ENCODE data around the gene OR2M5.

The OR2M5 gene

GRCh38 chr1:248144513-248145198, at the start of gene OR2M5:
TSS of gene OR2M5 (plus strand) at chr1:248145148. CDS start at chr1:248145148, 0 bp downstream.
- no peak for DNase-seq

DNA sequence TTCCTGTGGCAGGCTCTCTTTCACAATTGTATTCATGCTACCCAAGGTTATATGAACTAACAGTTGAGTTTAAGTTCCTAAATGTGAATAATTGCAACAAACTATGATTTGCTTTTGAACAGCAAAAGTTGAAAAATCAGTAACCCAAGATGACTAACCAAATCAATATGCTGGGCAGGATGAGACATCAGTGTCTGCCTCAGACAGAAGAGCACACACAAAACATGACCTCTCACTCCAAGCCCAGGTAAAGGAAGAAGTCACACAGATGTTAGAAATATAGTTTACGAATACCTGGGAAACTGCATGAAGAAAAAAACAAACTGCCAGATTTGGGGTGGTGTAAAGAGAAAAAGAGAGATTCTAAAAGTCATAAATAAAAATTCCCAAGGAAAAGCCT, 46.4 kb upstream of the OR2M5 start:
- no peak for DNase-seq

DNA sequence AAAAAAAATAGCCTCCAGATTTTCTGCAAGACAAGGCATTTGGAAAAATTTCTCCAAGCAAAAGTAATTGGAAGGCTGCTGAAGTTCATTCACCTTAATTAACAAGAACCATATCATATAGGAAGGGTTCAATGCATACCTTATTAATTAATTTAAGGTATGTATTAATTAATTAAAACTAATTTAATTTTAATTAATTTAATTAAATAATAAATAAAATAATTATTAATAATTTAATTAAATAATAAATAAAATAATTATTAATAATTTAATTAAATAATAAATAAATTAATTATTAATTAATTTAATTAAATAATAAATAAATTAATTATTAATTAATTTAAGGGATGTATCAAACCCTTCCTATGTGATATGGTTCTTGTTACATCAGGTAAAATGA, 42.1 kb upstream of the OR2M5 start:
- DNase-seq: no peak

- no peak for DNase-seq
Measured at GRCh38 chr1:248111157-248111556, 33.8 kb upstream of the OR2M5 start.

DNA sequence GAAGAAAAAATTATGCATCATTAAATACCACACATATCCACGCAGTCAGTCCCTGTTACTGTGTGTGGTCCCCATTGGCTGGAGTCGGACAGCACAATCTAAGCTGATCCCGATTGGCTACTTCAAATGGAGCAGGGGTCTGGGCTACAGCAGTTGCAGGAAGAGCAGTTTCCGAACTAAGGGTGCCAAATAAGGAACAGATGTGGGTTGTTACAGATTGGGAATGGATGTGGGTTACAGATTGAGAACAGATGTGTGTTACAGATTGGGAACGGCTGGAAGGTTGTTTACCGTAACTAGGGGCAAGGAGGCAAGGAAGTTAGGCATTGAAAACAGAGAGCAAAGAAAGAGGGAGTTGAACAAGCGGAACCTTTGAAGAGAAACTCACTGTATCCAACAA, 30.1 kb upstream of the OR2M5 start:
- no peak for DNase-seq

- no peak for DNase-seq
Measured at GRCh38 chr1:248127653-248128052, 17.3 kb upstream of the OR2M5 start.

DNA sequence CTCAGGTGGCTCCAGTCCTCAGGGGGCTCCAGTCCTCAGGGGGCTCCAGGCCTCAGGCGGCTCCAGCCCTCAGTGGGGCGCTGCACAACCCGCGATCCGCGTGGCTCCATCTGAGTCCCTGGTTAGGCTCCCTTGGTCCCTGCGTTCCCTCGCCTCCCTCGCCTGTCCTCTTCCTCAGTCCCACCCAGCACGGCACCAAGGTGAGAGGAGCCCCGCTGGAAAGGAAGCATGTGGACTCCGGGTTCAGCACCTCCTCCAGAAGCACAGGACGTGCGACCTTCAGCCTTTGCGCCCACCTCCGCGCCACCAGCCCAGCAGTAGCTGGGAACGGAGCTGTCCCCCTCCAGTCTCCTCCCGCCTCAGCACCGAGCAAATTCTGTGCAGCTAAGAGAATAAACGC, 8.1 kb upstream of the OR2M5 start:
- DNase-seq: no peak

DNA sequence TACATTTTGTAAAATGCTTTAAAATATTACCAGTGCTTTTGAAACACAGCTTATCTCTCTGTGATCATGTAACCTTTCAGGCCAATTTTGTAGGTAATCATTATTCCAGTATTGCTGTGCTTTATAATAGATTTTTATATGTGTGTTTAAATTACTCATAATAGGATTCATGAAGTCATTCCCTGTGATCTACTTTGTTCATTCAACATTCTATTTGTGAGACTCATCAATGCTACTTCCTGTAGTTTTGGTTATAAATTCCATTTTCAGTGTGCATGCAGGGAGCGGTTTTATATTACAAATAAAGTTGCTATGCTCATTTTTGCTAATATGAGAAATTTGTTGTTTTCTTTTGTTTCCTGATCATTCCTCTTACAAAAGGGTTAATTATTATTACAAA, 4.1 kb upstream of the OR2M5 start:
- DNase-seq: no peak

DNA sequence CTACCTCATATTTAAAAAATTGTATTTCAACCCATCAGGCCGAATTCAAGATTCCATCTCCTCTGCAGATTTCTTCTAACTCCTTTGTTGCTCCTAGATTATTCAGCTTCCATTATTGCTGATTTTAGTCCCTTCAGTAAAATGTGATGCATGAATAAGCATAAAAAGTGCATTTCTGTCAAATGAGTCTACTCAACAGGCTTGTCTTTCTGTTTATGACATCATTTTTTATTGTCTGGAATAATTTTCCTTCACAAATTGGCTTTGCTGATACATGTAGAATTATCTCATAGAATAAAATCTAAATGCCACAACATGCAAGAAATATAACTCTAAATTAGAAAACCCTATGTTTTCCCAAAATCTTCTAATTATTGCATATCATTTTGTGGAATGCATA, 1.6 kb upstream of the OR2M5 start:
- DNase-seq: no peak

DNA sequence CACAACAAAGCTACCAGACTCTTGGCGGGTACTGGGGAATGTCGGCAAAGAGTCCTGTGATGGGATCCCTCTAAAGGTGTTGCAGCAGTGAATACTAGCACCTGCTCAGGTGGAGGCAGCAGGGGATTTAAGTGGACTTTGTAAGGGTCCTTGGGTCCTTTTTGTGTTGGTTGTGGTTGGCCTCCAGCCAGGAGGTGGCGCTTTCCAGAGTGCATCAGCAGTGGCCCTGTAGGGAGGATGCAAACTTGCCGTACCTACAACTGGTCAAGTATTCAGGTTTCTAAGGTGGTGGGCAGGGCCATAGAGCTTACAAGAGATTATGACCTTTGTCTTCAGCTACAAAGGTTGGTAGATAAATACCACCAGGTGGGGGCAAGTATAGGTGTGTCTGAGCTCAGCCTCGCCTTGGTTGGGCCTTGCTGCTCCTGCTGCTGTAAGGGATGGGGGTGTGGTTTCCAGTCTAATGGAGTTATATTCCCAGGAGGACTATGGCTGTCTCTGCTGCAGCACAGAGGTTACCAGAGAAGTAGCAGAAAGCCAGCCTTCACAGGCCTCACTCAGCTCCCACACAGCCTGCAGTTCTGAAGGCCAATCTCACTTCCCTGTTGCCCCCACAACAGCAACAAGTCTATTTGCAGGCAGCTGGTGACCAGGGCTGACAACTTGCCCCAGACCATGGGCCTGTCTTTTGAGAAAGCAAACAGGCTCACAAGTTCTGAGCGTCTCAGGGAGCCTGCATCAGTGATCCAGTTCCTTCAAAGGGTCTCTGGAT, 7.3 kb downstream of the OR2M5 start:
- no peak for DNase-seq

GRCh38 chr1:248155927-248156326, 11.0 kb downstream of the OR2M5 start:
- no peak for DNase-seq

- no peak for DNase-seq
Measured at GRCh38 chr1:248158758-248159157, 13.8 kb downstream of the OR2M5 start.

DNA sequence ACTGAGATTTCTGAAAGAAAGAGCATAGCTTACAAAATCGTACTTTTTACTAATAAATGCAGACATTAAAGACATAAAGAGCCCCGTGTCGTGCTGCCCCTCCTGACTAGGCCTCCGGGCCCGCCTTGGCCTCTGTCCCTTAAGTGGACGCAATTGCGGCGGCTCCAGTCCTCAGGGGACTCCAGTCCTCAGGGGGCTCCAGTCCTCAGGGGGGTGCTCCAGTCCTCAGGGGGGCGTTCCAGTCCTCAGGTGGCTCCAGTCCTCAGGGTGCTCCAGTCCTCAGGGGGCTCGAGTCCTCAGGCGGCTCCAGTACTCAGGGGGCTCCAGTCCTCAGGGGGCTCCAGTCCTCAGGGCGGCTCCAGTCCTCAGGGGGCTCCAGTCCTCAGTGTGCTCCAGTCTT, 19.1 kb downstream of the OR2M5 start:
- DNase-seq: no peak

DNA sequence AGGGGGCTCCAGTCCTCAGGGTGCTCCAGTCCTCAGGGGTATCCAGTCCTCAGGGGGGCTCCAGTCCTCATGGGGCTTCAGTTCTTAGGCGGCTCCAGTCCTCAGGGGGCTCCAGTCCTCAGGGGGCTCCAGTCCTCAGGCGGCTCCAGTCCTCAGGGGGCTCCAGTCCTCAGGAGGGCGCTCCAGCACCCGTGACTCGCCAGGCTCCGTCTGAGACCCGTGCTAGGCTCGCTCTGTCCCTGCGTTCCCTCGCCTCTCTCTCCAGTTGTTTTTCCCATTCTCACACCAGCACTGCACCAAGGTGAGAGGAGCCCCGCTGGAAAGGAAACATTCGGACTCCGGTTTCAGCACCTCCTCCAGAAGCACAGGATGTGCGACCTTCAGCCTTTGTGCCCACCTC, 20.2 kb downstream of the OR2M5 start:
- no peak for DNase-seq

DNA sequence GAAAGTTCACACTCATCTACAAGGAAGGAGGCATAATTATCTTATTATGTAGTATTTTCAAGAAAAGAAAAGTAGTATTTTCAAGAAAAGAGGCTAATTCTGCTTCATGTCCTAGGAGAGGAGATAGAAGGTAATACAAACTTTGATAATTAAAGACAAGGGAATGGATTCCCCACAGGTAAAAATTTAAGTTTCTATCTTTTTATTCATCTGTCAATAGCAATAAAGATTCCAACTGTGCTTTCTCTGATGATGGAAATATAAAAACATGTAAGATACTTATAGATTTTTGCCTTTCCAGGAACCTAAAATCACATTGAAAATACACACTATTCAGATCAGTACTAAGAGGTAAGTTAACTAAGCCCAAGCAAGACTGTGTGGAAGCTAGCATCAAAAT, 29.6 kb downstream of the OR2M5 start, which contains the start of gene OR2M2:
Gene OR2M2, plus strand, starts transcription at position 301 of the 400 bp plus-strand sequence. CDS start 5,165 bp downstream, outside the sequence.
- no peak for DNase-seq

DNA sequence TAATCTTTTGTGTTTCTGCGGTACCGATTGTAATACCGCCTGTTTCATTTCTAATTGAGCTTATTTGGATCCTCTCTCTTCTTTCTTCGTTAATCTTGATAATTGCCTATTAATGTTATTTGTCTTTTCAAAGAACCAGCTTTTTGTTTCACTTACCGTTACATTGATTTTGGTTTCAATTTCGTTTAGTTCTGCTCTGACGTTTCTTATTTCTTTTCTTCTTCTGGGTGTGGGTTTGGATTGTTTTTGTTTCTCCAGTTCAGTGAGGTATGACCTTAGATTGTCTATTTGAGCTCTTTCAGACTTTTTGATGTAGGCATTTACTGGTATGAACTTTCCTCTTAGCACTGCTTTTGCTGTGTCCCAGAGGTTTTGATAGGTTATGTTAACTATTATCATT, 39.0 kb downstream of the OR2M5 start:
- no peak for DNase-seq

DNA sequence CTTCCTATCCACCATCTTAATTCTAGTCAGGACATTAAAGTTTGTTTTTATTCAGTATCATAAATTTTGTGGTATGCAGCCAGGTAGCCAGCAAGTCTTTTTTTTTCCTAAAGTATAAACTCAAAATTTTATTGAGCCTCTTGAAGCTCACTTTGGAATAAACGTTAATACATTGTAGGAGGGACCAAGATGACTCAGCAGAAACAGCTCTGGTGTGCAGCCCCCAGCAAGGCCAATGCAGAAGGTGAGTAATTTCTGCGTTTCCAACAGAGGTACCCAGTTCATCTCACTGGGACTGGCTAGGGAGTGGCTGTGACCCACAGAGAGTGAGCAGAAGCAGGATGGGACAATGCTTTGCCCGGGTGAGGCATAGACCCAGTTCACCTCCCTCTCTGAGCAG, 42.4 kb downstream of the OR2M5 start:
- DNase-seq: no peak

DNA sequence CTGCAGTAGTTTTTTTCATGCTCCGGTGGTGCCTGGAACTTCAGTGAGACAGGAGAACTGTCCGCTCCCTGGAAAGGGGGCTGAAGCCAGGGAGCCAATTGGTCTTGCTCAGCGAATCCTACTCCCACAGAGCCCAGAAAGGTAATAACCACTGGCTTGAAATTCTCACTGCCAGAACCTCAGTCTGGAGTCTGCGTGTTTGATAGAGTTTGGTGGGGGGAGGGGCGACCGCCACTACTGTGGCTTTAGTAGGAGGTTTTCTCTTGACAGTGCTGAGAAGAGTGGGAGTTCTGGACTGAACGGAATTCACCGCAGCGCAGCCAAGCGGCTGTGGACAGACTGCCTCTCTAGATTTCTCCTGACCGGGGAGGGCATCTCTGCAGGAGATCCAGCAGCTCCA, 44.1 kb downstream of the OR2M5 start:
- DNase-seq: no peak

- no peak for DNase-seq
Measured at GRCh38 chr1:248194117-248194516, 49.2 kb downstream of the OR2M5 start.
